ENCODE measurements around the gene PTPRR. TPM values are rescaled to one million over a fixed set of nuclear protein-coding genes. Genes with fewer than 3 reads are reported as not detected.
"Not testable (repeated sequence)": the region's sequence is repeated elsewhere in the genome, so short reads cannot be mapped to it uniquely, and the experiment has no call there.

The PTPRR gene
- total and polyA plus RNA-seq, 2 donors, result 0.73 to 2.7 TPM

DNA sequence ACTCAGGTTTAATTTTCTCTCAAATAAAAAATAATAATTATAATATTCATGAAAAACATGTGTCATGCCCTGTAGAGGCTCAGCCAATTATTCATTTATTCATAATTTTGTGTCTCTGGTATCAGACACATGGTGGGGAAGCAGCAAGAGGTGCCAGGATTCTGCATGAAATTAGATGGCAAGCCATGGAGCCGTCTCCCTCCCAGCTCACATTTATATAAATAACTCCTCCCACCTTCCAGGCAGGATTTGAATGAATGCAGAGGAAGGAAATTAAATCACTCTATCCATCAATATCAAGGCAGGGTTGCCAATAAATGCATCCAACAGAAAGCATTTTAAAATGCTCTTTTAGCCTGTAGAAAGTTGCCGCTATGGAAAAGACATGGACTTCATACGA, 98.1 kb downstream of the PTPRR start:
- Histone ChIP-seq H3K36me3 (ENCODE audit: insufficient read depth) (no peaks in the 10 kb centered on the region), H3K4me3 (ENCODE audit: low read depth, low read length) (no peak overlapping the region), H3K27ac (ENCODE audit: low read depth) (no peak overlapping the region), H3K4me1 (ENCODE audit: insufficient read depth) (no peaks in the 10 kb centered on the region)
- no peak for DNase-seq (ENCODE audit: extremely low spot score)
- 63% methylated on average over 3 of the region's 3 CpGs for WGBS

DNA sequence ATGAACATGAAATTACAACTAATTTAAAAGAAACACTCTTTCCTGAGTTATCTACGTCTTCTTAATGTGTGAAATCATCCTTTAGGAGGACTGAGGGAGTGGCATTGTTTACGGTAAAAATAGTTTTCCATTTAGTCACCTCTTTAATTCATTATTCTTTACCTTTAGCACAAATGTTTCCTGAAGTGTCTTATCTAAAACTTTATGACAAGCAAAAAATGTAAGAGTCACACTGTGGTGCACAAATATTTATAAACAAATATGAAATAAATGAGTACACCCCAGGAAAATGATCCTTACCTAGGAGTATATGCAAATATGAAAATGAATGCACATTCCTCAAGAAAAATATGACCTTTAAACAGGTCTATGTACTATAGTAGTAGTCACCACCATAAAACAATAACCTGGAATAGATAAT, 104.6 kb downstream of the PTPRR start:
- Histone ChIP-seq H3K36me3 (ENCODE audit: insufficient read depth) (no peaks in the 10 kb centered on the region), H3K4me3 (ENCODE audit: low read depth, low read length) (no peak overlapping the region), H3K27ac (ENCODE audit: low read depth) (no peak overlapping the region), H3K4me1 (ENCODE audit: insufficient read depth) (no peaks in the 10 kb centered on the region)
- 69% methylated on average over 2 of the region's 2 CpGs for WGBS
- no peak for DNase-seq (ENCODE audit: extremely low spot score)

DNA sequence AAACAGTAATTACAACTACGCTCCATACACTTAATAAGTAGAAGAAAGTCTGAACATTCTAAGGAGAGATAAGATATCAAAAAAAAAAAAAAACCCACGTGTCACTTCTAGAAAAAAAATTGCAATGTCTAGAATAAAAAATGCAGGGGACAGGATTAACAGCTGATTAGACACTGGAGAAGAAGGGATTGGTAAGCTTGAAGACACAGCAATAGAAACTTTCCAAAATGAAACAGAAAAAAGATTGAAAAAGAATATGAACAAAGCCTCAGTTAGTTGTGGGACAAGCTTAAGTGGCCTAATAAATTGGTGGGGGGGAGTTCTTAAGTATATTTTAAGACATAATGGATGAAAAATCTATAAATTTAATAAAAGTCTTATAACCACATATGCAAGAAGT, 105.5 kb downstream of the PTPRR start:
- no peak for DNase-seq (ENCODE audit: extremely low spot score)
- H3K27ac ChIP-seq (ENCODE audit: low read depth), result no peak overlapping the region
- no peak overlapping the region for H3K4me3 ChIP-seq (ENCODE audit: low read depth, low read length)
- no peaks in the 10 kb centered on the region for H3K36me3 ChIP-seq (ENCODE audit: insufficient read depth)
- WGBS, result 90% methylated on average over 2 of the region's 2 CpGs
- H3K4me1 ChIP-seq (ENCODE audit: insufficient read depth), result no peaks in the 10 kb centered on the region

DNA sequence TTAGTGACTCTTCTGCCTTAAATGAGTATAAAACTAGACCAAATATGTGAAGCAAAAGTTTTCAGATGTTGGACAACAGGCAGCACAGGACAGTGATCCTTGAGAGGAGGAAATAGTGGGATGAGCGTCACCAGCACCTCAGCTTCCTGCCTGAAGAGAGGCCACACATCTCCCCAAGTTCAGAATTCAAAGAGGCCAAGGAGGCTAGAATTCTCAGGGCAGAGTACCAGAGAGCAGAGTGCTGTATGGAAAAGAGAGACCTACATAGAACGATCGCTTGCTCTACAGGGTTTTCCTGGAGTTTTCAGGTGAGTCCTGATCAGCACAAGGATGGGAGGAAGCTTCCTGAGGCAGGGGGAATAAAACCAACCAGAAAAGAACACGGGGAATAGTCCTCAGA, 107.0 kb downstream of the PTPRR start:
- 74% methylated on average over 4 of the region's 4 CpGs for WGBS
- no peak overlapping the region for H3K4me3 ChIP-seq (ENCODE audit: low read depth, low read length)
- DNase-seq (ENCODE audit: extremely low spot score), result no peak
- no peak overlapping the region for H3K27ac ChIP-seq (ENCODE audit: low read depth)
- no peaks in the 10 kb centered on the region for H3K4me1 ChIP-seq (ENCODE audit: insufficient read depth)
- H3K36me3 ChIP-seq (ENCODE audit: insufficient read depth), result no peaks in the 10 kb centered on the region

DNA sequence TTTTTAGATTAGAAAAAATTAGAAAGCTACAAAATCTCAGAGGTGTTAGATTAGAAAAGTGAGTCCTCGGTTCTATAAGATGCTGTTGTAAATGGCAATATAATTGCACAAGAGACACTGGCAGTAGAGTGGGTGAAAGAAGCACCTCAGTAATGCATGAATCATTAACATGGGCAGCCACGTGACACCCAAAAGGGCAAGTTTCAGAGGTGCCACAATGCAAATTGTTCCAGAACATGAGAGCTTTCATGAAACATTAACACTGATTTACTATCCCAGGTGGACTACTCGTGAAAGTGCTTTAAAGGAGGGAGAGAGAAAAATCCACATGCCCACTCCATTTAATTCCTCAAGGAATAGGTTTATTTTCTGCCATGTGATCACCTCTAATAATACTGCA, 108.4 kb downstream of the PTPRR start:
- Histone ChIP-seq H3K36me3 (ENCODE audit: insufficient read depth) (no peaks in the 10 kb centered on the region), H3K4me1 (ENCODE audit: insufficient read depth) (no peaks in the 10 kb centered on the region), H3K27ac (ENCODE audit: low read depth) (no peak overlapping the region), H3K4me3 (ENCODE audit: low read depth, low read length) (no peak overlapping the region)
- DNase-seq (ENCODE audit: extremely low spot score), result no peak
- WGBS, result 68% methylated on average over 3 of the region's 3 CpGs

DNA sequence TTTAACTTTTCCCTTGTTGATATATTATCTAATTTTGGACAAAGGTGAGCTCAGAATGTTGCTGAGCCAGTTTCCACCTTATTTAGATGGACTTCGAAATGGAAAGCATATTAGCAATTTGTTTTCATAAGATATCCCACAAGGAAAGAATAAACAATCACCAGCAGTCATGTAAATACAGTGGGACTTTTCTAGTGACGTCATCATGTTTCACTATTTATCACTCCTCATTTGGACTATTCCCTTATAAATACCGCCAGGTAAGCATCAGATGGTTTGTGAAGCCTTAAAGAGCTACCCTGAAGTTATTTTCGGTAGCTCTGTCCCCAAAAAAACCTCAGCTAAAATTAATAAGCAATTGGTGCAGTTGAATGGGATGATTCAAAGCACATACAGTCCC, 110.7 kb downstream of the PTPRR start:
- Histone ChIP-seq H3K4me1 (ENCODE audit: insufficient read depth) (no peaks in the 10 kb centered on the region), H3K36me3 (ENCODE audit: insufficient read depth) (no peaks in the 10 kb centered on the region), H3K27ac (ENCODE audit: low read depth) (no peak overlapping the region), H3K4me3 (ENCODE audit: low read depth, low read length) (no peak overlapping the region)
- WGBS, result 71% methylated on average over 4 of the region's 4 CpGs
- DNase-seq (ENCODE audit: extremely low spot score), result no peak

DNA sequence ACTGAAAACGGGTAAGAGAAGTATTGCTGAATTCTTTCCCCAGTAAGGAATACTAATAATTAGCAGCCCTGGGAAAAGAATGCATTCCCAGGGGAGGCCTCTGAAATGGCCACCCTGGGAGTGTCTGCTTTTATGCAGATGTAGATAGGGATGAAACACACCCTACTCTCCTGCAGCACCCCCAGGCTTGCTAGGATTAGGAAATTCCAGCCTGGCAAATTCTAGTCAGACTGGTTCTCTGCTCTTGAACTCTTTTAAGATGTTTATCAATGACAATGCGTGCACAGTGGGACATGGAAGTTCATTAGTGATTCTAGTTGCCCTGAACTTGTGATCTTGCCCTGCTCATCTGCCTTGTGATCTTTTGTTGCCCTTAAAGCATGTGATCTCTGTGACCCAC, 112.5 kb downstream of the PTPRR start:
- WGBS, result 68% methylated on average over 2 of the region's 2 CpGs
- H3K4me1 ChIP-seq (ENCODE audit: insufficient read depth); H3K36me3 ChIP-seq (ENCODE audit: insufficient read depth); H3K27ac ChIP-seq (ENCODE audit: low read depth); H3K4me3 ChIP-seq (ENCODE audit: low read depth, low read length); DNase-seq (ENCODE audit: extremely low spot score): not testable (repeated sequence)

DNA sequence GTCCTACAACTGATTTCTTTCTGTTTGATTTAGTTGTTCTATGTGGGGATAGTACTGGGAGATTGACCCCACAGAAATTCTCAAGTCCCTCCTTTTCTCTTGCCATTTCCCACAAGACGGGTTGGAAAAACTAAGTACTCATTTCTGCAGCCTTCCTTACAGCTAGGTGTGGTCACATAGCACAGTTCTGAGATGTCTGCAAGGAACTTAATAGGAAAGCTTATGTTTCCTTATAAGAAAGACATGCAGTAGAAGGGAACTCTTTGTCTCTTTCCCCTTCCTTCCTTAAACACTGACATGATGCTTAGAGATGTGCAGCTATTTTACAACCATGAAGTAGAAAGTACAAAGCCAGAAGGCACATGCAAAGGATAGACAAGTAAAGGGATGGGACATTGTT, 113.7 kb downstream of the PTPRR start:
- no peak for DNase-seq (ENCODE audit: extremely low spot score)
- WGBS, result 84% methylated on average over 1 of the region's 1 CpG
- Histone ChIP-seq H3K4me3 (ENCODE audit: low read depth, low read length) (no peak overlapping the region), H3K36me3 (ENCODE audit: insufficient read depth) (no peaks in the 10 kb centered on the region), H3K4me1 (ENCODE audit: insufficient read depth) (no peaks in the 10 kb centered on the region), H3K27ac (ENCODE audit: low read depth) (no peak overlapping the region)

DNA sequence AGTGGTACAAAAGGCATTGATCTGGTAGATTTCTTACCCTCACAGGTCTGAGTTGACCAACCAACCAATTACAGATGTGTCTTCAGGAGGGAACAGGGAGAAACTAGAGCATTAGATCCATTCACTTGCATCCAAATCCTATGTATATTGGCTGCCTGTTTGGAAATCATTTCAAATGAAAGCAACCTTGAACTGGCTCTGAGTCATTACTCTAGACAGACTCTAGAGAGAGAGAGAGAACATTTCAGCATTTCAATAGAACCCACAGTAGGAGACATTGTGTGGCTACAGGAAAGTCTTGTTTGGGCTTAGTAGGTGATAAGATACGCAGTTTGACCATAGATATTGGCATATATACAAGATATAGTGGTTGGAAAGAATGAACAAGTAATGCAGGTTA, 114.5 kb downstream of the PTPRR start:
- WGBS, result 81% methylated on average over 1 of the region's 1 CpG
- H3K4me3 ChIP-seq (ENCODE audit: low read depth, low read length), result no peak overlapping the region
- no peak overlapping the region for H3K27ac ChIP-seq (ENCODE audit: low read depth)
- H3K36me3 ChIP-seq (ENCODE audit: insufficient read depth), result no peaks in the 10 kb centered on the region
- DNase-seq (ENCODE audit: extremely low spot score), result no peak
- H3K4me1 ChIP-seq (ENCODE audit: insufficient read depth), result no peaks in the 10 kb centered on the region

DNA sequence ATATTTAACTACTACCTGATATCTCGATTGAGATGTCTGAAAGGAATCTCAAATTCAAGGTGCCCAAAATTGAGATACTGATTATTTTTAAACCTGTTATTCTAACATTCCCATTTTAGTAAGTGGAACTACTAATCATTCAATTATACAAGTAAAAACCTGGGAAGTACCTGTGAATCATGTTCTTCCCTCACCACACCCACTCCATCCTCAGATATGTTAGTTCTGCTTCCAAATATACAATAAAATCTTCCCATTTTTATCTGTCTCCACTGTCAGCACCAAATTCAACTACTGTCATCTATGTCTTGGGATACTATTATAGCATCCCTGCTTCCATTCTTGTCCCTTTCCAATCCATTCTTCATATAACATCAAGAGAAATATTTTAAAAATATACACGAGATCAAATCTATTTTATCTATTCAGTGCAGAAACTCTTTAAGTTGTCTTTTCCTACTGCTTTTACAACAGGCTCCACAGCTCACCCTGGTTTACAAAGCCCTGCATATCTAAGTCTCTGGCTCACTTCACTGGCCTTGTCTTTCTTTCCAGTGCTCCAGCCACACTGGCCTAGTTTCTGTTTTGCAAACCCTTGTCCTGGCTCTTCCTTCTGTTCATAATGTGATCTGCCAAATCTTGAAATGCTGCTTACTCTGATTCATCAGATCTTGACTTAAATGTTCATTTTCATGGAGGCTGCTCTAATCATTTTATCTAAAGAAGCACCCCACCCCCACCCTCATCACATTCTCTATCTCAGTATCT, 122.3 kb downstream of the PTPRR start:
- WGBS, result 62% methylated on average over 2 of the region's 2 CpGs

DNA sequence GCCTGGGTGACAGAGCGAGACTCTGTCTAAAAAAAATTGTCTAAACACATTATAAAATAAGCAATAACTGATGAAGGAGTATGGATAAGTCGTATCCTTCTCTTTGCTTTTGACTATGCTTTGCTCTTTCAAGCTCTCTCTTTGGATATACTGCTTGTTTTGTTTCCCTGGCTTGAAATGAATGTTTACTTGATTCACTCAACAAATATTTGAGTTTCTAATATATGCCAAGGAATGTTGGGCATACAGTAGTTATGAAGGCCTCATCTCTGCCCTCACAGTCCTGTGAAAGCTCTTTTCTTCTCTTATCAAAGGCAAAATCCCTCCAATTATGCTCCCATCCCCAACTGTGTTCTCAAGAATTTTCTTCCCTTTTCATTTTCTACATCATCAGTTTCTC, 123.5 kb downstream of the PTPRR start:
- Histone ChIP-seq H3K4me1 (ENCODE audit: insufficient read depth) (no peaks in the 10 kb centered on the region), H3K4me3 (ENCODE audit: low read depth, low read length) (no peak overlapping the region), H3K27ac (ENCODE audit: low read depth) (no peak overlapping the region), H3K36me3 (ENCODE audit: insufficient read depth) (no peaks in the 10 kb centered on the region)
- DNase-seq (ENCODE audit: extremely low spot score), result no peak
- WGBS, result 84% methylated on average over 2 of the region's 2 CpGs

More for the DNA sequence above, 122.3 kb downstream of the PTPRR start:
- Histone ChIP-seq H3K36me3 (ENCODE audit: insufficient read depth) (no peaks in the 10 kb centered on the region), H3K4me1 (ENCODE audit: insufficient read depth) (no peaks in the 10 kb centered on the region), H3K27ac (ENCODE audit: low read depth) (no peak overlapping the region), H3K4me3 (ENCODE audit: low read depth, low read length) (no peak overlapping the region)
- no peak for DNase-seq (ENCODE audit: extremely low spot score)

DNA sequence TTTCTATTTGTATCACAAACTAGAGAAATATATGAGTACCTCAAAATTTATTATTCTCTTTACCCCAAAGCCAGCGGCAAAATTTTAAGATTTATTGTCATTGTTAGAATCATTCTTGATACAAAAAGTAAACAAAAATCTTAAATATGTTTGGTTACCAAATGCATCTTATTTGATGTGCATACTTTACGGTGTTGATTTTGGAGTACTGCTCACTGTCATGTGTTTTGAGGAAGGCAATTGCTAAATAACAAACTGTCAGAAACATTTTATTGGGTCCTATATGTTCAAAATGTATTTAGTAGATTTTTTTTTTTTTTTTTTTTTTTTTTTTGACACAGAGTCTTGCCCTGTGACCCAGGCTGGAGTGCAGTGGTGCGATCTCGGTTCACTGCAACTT, 124.9 kb downstream of the PTPRR start:
- no peak for DNase-seq (ENCODE audit: extremely low spot score)
- H3K4me1 ChIP-seq (ENCODE audit: insufficient read depth), result no peaks in the 10 kb centered on the region
- no peak overlapping the region for H3K4me3 ChIP-seq (ENCODE audit: low read depth, low read length)
- H3K27ac ChIP-seq (ENCODE audit: low read depth), result no peak overlapping the region
- H3K36me3 ChIP-seq (ENCODE audit: insufficient read depth), result no peaks in the 10 kb centered on the region
- WGBS, result 84% methylated on average over 4 of the region's 4 CpGs

DNA sequence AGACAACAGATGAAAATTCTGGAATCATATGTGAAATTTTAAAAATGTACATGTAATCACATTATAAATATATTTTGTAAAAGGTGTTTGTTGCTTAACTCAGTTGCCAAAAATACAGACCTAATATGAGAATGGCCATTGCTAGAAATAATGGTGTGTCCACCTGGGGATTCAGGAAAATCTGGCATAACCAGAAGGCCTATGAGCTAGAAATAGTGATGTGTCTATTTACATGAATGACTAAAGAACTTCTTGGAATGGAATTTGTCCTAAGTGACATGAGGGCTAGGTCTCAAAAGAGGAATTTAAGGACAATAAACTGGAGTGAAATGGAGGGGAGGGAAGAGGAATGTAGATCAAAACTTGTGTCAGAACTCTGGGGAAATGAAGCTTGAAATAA, 126.4 kb downstream of the PTPRR start:
- Histone ChIP-seq H3K36me3 (ENCODE audit: insufficient read depth) (no peaks in the 10 kb centered on the region), H3K4me1 (ENCODE audit: insufficient read depth) (no peaks in the 10 kb centered on the region), H3K4me3 (ENCODE audit: low read depth, low read length) (no peak overlapping the region), H3K27ac (ENCODE audit: low read depth) (no peak overlapping the region)
- DNase-seq (ENCODE audit: extremely low spot score), result no peak

DNA sequence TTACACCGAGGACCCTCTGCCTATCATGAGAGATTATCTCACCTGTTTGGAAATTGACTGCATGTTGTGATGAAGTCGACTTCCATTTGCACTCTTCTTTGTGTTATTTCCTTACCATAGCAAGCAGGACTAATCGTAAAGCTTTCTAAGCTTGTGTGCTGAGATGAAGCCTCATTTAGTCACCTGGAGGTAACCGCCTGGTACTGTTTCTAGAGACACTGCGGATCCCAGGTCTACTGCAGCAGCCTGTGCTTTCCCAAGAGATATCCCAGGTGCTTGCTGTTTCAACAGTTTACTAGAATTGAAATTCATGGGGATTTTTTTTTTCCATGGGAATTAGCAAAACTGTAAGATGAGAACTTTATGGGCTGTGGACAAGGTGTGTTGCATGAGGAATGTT, 131.8 kb downstream of the PTPRR start:
- 61% methylated on average over 5 of the region's 5 CpGs for WGBS
- Histone ChIP-seq H3K36me3 (ENCODE audit: insufficient read depth) (no peaks in the 10 kb centered on the region), H3K4me3 (ENCODE audit: low read depth, low read length) (no peak overlapping the region), H3K4me1 (ENCODE audit: insufficient read depth) (no peaks in the 10 kb centered on the region), H3K27ac (ENCODE audit: low read depth) (no peak overlapping the region)
- no peak for DNase-seq (ENCODE audit: extremely low spot score)

DNA sequence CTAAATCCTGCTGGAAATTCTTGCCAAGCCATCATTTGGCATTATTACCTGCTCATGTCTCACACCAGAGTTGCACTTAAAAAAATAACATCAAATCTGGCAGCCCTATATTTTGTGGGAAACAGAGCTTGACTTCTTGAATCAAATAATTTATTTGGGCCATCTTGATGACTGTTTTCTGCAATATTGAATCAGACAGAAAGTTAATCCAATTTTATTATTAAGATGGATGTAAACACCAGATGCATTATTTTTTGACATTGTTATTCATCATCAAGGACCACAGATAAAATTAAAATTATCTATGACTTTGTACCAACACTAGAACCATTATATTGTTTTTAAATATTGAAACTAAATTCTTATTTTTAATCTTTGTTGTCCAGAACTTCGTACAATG, 132.9 kb downstream of the PTPRR start:
- no peak for DNase-seq (ENCODE audit: extremely low spot score)
- no peaks in the 10 kb centered on the region for H3K4me1 ChIP-seq (ENCODE audit: insufficient read depth)
- no peak overlapping the region for H3K27ac ChIP-seq (ENCODE audit: low read depth)
- 75% methylated on average over 1 of the region's 1 CpG for WGBS
- H3K4me3 ChIP-seq (ENCODE audit: low read depth, low read length), result no peak overlapping the region
- no peaks in the 10 kb centered on the region for H3K36me3 ChIP-seq (ENCODE audit: insufficient read depth)

Measured in urinary bladder (tissue), 4 donors.